Thyroid gland (tissue), 4 donors: ENCODE data around the gene CBX7.

Experiments
- POLR2A ChIP-seq, 2 donors: fragments of 450-650 bp; IDR thresholded peaks; one replicate each; pipeline ENCODE4 v1.6.1; 2017; ENCODE audit warnings: antibody characterized with exemption in 2 of 2, mild to moderate bottlenecking in 2 of 2, moderate library complexity in 1 of 2
- TF ChIP-seq, protein P1 (sequence below), 6 experiments: fragments of 200-600 bp in 3 of 6; fragments of 450-650 bp in 3 of 6; sonication (generic) in 3 of 6; IDR thresholded peaks; one replicate each; pipeline ENCODE4 v1.5.1; 2016 to 2019; ENCODE audit warnings: antibody characterized with exemption in 6 of 6, mild to moderate bottlenecking in 2 of 6, inconsistent platforms in 1 of 6, moderate library complexity in 1 of 6

DNA sequence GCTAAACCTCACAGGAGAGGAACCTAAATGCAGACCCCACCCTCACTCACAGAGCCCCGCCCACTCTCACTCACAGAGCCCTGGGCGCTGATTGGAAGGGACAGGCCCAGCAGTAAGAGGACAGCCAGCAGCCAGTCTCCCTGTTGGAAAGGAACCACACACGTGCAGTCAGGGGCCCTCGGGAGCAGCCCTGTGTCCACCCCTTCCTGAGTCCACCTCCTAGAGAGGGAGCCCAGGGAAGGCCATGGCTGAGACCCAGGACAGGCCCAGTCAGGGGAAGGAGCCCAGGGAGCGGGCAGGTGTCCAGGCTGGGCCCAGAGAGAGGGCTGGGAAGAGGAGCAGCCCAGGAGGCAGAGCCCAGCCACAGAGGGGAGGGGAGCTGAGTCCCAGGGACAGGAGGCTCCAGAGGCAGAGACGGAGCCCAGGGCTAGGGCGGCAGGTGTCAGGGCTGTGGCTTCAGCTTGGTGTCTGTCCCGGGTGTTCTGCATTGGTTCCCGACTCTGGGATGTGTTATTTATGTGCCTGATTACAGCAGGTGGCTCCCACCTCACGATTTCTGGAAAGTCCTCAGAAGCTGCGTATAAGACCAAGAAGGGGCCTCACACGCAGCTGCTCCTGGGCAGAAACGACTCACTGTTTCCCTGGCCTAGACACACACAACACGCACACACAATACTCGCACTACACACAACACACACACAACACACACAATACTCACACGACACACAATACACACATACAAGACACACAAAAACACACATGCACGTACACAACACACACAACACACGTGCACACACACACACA lies 64.4 kb downstream of the CBX7 start:
- TF ChIP-seq, protein P1, sequence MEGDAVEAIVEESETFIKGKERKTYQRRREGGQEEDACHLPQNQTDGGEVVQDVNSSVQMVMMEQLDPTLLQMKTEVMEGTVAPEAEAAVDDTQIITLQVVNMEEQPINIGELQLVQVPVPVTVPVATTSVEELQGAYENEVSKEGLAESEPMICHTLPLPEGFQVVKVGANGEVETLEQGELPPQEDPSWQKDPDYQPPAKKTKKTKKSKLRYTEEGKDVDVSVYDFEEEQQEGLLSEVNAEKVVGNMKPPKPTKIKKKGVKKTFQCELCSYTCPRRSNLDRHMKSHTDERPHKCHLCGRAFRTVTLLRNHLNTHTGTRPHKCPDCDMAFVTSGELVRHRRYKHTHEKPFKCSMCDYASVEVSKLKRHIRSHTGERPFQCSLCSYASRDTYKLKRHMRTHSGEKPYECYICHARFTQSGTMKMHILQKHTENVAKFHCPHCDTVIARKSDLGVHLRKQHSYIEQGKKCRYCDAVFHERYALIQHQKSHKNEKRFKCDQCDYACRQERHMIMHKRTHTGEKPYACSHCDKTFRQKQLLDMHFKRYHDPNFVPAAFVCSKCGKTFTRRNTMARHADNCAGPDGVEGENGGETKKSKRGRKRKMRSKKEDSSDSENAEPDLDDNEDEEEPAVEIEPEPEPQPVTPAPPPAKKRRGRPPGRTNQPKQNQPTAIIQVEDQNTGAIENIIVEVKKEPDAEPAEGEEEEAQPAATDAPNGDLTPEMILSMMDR (IDR thresholded peaks at IDR 0.05) = no peak
- no peak for TF ChIP-seq POLR2A (IDR thresholded peaks at IDR 0.05)
